HG03558 (cell line): Measurements from ENCODE around the gene SLC25A41.

Experiments
- ATAC-seq: cut with Tn5 transposase; IDR thresholded peaks from one replicate; pipeline ENCODE4 v1.9.1; 2021; ENCODE audit warnings: moderate number of reproducible peaks; ENCODE audit not compliant: unreplicated experiment; ENCODE audit errors: extremely low read depth

The SLC25A41 gene

GRCh38 chr19:6464070-6464873 is 30.7 kb upstream of the SLC25A41 start, which contains the start of gene CRB3:
Gene CRB3 (plus strand): TSS chr19:6464271. CDS start chr19:6464702, 431 bp downstream.
- no peak for ATAC-seq

GRCh38 chr19:6460099-6460884 is 26.7 kb upstream of the SLC25A41 start:
- peak; percentile 58 for ATAC-seq

- no peak for ATAC-seq
Measured at GRCh38 chr19:6459262-6460098, 25.9 kb upstream of the SLC25A41 start, which contains the start of gene SLC25A23. Gene SLC25A23 (minus strand): TSS chr19:6459792. CDS start chr19:6459628, 164 bp downstream.

GRCh38 chr19:6458695-6459261 is 25.2 kb upstream of the SLC25A41 start:
- ATAC-seq, result no peak

- ATAC-seq, result no peak
Measured at GRCh38 chr19:6457958-6458694, 24.6 kb upstream of the SLC25A41 start.

- no peak for ATAC-seq
Measured at GRCh38 chr19:6455924-6456323, 22.4 kb upstream of the SLC25A41 start.

- no peak for ATAC-seq
Measured at GRCh38 chr19:6453951-6454565, 20.5 kb upstream of the SLC25A41 start.

GRCh38 chr19:6452899-6453298 is 19.3 kb upstream of the SLC25A41 start:
- no peak for ATAC-seq

GRCh38 chr19:6452223-6452614 is 18.7 kb upstream of the SLC25A41 start:
- ATAC-seq, result no peak

GRCh38 chr19:6451583-6452222 is 18.1 kb upstream of the SLC25A41 start:
- no peak for ATAC-seq

GRCh38 chr19:6450166-6450565 is 16.6 kb upstream of the SLC25A41 start:
- no peak for ATAC-seq

GRCh38 chr19:6448045-6448444 is 14.5 kb upstream of the SLC25A41 start:
- ATAC-seq, result no peak

GRCh38 chr19:6446452-6446851 is 12.9 kb upstream of the SLC25A41 start:
- ATAC-seq, result no peak

GRCh38 chr19:6443986-6444385 is 10.4 kb upstream of the SLC25A41 start:
- no peak for ATAC-seq

- no peak for ATAC-seq
Measured at GRCh38 chr19:6442087-6442688, 8.6 kb upstream of the SLC25A41 start.

GRCh38 chr19:6440905-6441304 is 7.3 kb upstream of the SLC25A41 start:
- ATAC-seq, result no peak

GRCh38 chr19:6439743-6440142 is 6.2 kb upstream of the SLC25A41 start:
- ATAC-seq, result no peak

GRCh38 chr19:6433165-6433564 is 398 bp downstream of the SLC25A41 start:
- ATAC-seq, result no peak
